ENCODE measurements around the gene GPX2. TPM values are rescaled to one million over a fixed set of nuclear protein-coding genes. Genes with fewer than 3 reads are reported as not detected.

Gene GPX2
- polyA plus RNA-seq, 3 donors = not detected

- Histone ChIP-seq H3K4me2 (replicated peaks; ENCODE audit: extremely low read depth, low read length, poor library complexity, severe bottlenecking) (no peak overlapping the region), H3K27ac (ENCODE audit: low read depth in 1 of 2, low read length in 2 of 2) (no peak overlapping the region), H3K4me1 (ENCODE audit: control insufficient read depth in 1 of 2, insufficient read depth in 2 of 2, low read length in 2 of 2) (peaks cover 11 to 12% of the 10 kb centered on the region in 2 donors), H3K9ac (ENCODE audit: insufficient read depth, low read length, poor library complexity, severe bottlenecking) (no peak overlapping the region), H2AFZ (ENCODE audit: insufficient read depth, low read depth, low read length, poor library complexity, severe bottlenecking) (no peak overlapping the region), H4K20me1 (ENCODE audit: insufficient read depth, low read length) (peaks cover 24% of the 10 kb centered on the region), H3K4me3 (replicated peaks in 1 of 3; ENCODE audit: low read depth in 2 of 3, low read length in 3 of 3) (no peak overlapping the region), H3K27me3 (ENCODE audit: control insufficient read depth in 2 of 2, insufficient read depth in 2 of 2, low read length in 2 of 2) (no peaks in the 10 kb centered on the region), H3K36me3 (replicated peaks in 1 of 2; ENCODE audit: control insufficient read depth in 1 of 2, insufficient read depth in 2 of 2, low read length in 2 of 2) (peaks cover 7 to 59% of the 10 kb centered on the region in 2 donors), H3K79me2 (ENCODE audit: insufficient read depth, low read length) (no peaks in the 10 kb centered on the region), H3K9me3 (replicated peaks in 1 of 2; ENCODE audit: control insufficient read depth in 1 of 2, insufficient read depth in 1 of 2, low read length in 2 of 2) (no peaks in the 10 kb centered on the region)
- Mint-ChIP-seq H3K9me3 (no peaks in the 10 kb centered on the region), H3K36me3 (peaks cover 46 to 49% of the 10 kb centered on the region in 2 donors), H3K27ac (peak overlapping the region in 1 of 7 donors; percentile 13), H3K4me1 (peaks cover 19% of the 10 kb centered on the region), H3K4me3 (no peak overlapping the region), H3K27me3 (ENCODE audit: low read depth in 3 of 3) (peaks cover 0 to 2% (median 1%) of the 10 kb centered on the region in 3 donors)
- WGBS (ENCODE audit: insufficient coverage) = 100% methylated on average over 7 of the region's 12 CpGs
- intact Hi-C loops (cut with micrococcal nuclease) = no loop called here
- no peak for DNase-seq
- TF ChIP-seq, protein P1, sequence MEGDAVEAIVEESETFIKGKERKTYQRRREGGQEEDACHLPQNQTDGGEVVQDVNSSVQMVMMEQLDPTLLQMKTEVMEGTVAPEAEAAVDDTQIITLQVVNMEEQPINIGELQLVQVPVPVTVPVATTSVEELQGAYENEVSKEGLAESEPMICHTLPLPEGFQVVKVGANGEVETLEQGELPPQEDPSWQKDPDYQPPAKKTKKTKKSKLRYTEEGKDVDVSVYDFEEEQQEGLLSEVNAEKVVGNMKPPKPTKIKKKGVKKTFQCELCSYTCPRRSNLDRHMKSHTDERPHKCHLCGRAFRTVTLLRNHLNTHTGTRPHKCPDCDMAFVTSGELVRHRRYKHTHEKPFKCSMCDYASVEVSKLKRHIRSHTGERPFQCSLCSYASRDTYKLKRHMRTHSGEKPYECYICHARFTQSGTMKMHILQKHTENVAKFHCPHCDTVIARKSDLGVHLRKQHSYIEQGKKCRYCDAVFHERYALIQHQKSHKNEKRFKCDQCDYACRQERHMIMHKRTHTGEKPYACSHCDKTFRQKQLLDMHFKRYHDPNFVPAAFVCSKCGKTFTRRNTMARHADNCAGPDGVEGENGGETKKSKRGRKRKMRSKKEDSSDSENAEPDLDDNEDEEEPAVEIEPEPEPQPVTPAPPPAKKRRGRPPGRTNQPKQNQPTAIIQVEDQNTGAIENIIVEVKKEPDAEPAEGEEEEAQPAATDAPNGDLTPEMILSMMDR (IDR thresholded peaks at IDR 0.05) = no peak
Observed at GRCh38 chr14:64945431-64946178, 3.1 kb upstream of the GPX2 start.

DNA sequence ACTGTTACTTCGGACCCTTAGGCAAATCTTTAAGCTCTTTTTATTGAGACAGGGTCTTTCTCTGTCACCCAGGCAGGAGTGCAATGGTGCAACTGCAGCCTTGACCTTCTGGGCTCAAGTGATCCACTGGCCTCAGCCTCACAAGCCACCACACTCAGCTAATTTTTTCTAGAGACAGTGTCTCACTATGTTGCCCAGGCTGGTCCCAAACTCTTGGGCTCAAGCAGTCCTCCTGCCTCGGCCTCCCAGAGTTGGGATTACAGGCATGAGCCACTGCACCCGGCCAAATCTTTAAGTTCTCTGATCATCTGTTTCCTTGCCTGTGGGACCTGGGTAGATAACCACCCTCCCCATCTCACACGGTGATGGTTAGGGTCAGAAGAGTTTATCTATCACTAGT is 2.3 kb upstream of the GPX2 start:
- TF ChIP-seq, protein P1 (IDR thresholded peaks at IDR 0.05) = no peak
- Histone ChIP-seq H3K4me1 (ENCODE audit: control insufficient read depth in 1 of 2, insufficient read depth in 2 of 2, low read length in 2 of 2) (peaks cover 11 to 12% of the 10 kb centered on the region in 2 donors), H3K79me2 (ENCODE audit: insufficient read depth, low read length) (no peaks in the 10 kb centered on the region), H3K9me3 (replicated peaks in 1 of 2; ENCODE audit: control insufficient read depth in 1 of 2, insufficient read depth in 1 of 2, low read length in 2 of 2) (no peaks in the 10 kb centered on the region), H2AFZ (ENCODE audit: insufficient read depth, low read depth, low read length, poor library complexity, severe bottlenecking) (no peak overlapping the region), H3K27ac (ENCODE audit: low read depth in 1 of 2, low read length in 2 of 2) (no peak overlapping the region), H4K20me1 (ENCODE audit: insufficient read depth, low read length) (peaks cover 30% of the 10 kb centered on the region), H3K27me3 (ENCODE audit: control insufficient read depth in 2 of 2, insufficient read depth in 2 of 2, low read length in 2 of 2) (no peaks in the 10 kb centered on the region), H3K4me3 (replicated peaks in 1 of 3; ENCODE audit: low read depth in 2 of 3, low read length in 3 of 3) (no peak overlapping the region), H3K9ac (ENCODE audit: insufficient read depth, low read length, poor library complexity, severe bottlenecking) (no peak overlapping the region), H3K36me3 (replicated peaks in 1 of 2; ENCODE audit: control insufficient read depth in 1 of 2, insufficient read depth in 2 of 2, low read length in 2 of 2) (peaks cover 13 to 67% of the 10 kb centered on the region in 2 donors), H3K4me2 (replicated peaks; ENCODE audit: extremely low read depth, low read length, poor library complexity, severe bottlenecking) (no peak overlapping the region)
- DNase-seq = no peak
- Mint-ChIP-seq H3K9me3 (no peaks in the 10 kb centered on the region), H3K4me1 (peaks cover 19% of the 10 kb centered on the region), H3K27ac (peak overlapping the region in 1 of 7 donors; percentile 13), H3K27me3 (ENCODE audit: low read depth in 3 of 3) (peaks cover 0 to 2% (median 1%) of the 10 kb centered on the region in 3 donors), H3K36me3 (peaks cover 51 to 55% of the 10 kb centered on the region in 2 donors), H3K4me3 (no peak overlapping the region)
- WGBS (ENCODE audit: insufficient coverage) = 100% methylated on average over 2 of the region's 4 CpGs
- intact Hi-C loops (cut with micrococcal nuclease) = no loop called here
